Stimulated activated CD4-positive, alpha-beta T cell treated with anti-CD3 and anti-CD28 coated beads, Interleukin-2, amount 100 ng/mL, for 24 hours (primary cell): ENCODE results near the gene LGR6.

Experiments
- DNase-seq, 2 donors: peaks; one replicate each; pipeline ENCODE4 v3.0.0-alpha.2; 2020

LGR6 gene

GRCh38 chr1:202200112-202200548 is 6.5 kb downstream of the LGR6 start:
- no peak for DNase-seq

- no peak for DNase-seq
Measured at GRCh38 chr1:202200669-202201068, 7.1 kb downstream of the LGR6 start.

GRCh38 chr1:202201266-202201665 is 7.7 kb downstream of the LGR6 start:
- no peak for DNase-seq

- DNase-seq, result no peak
Measured at GRCh38 chr1:202201971-202202370, 8.4 kb downstream of the LGR6 start.

- DNase-seq, result no peak
Measured at GRCh38 chr1:202202500-202203168, 9.0 kb downstream of the LGR6 start.

GRCh38 chr1:202203238-202204039 is 9.8 kb downstream of the LGR6 start:
- no peak for DNase-seq

- DNase-seq, result no peak
Measured at GRCh38 chr1:202204065-202204464, 10.5 kb downstream of the LGR6 start.

- peak in 1 of 2 donors; percentile 32 for DNase-seq
Measured at GRCh38 chr1:202205523-202206190, 12.1 kb downstream of the LGR6 start.

- no peak for DNase-seq
Measured at GRCh38 chr1:202207292-202207691, 13.7 kb downstream of the LGR6 start.

GRCh38 chr1:202208351-202208857 is 14.8 kb downstream of the LGR6 start:
- no peak for DNase-seq

GRCh38 chr1:202210385-202210784 is 16.8 kb downstream of the LGR6 start:
- no peak for DNase-seq

GRCh38 chr1:202210969-202211368 is 17.4 kb downstream of the LGR6 start:
- no peak for DNase-seq

- DNase-seq, result no peak
Measured at GRCh38 chr1:202212787-202213186, 19.2 kb downstream of the LGR6 start.

GRCh38 chr1:202213361-202214088 is 19.9 kb downstream of the LGR6 start:
- no peak for DNase-seq

- DNase-seq, result no peak
Measured at GRCh38 chr1:202214089-202214843, 20.7 kb downstream of the LGR6 start.

- DNase-seq, result no peak
Measured at GRCh38 chr1:202215472-202216130, 22.0 kb downstream of the LGR6 start.

- no peak for DNase-seq
Measured at GRCh38 chr1:202216691-202217090, 23.1 kb downstream of the LGR6 start.

GRCh38 chr1:202217516-202217915 is 23.9 kb downstream of the LGR6 start:
- DNase-seq, result no peak

- DNase-seq, result no peak
Measured at GRCh38 chr1:202217951-202218350, 24.4 kb downstream of the LGR6 start.

- DNase-seq, result no peak
Measured at GRCh38 chr1:202220733-202221132, 27.1 kb downstream of the LGR6 start.
